A673 (cell line): Measurements from ENCODE around the gene EEF1AKMT3.
"Not testable (repeated sequence)": the region's sequence is repeated elsewhere in the genome, so short reads cannot be mapped to it uniquely, and the experiment has no call there.

Experiments used
- EZH2 ChIP-seq: fragments of 200-600 bp; sonication (generic); IDR thresholded peaks from 2 replicates; pipeline ENCODE4 v1.6.1; 2017; ENCODE audit warnings: borderline replicate concordance, low read depth, mild to moderate bottlenecking, mixed read lengths, antibody characterized with exemption, low read length; ENCODE audit not compliant: poor library complexity, severe bottlenecking
- TF ChIP-seq, protein P1 (sequence below): fragments of 300-800, 200-600 bp; sonication (generic); conservative IDR thresholded peaks from 2 replicates; pipeline ENCODE4 v1.5.1; 2017; ENCODE audit warnings: low read depth, mild to moderate bottlenecking, antibody characterized with exemption, low read length, moderate library complexity, mixed read lengths

DNA sequence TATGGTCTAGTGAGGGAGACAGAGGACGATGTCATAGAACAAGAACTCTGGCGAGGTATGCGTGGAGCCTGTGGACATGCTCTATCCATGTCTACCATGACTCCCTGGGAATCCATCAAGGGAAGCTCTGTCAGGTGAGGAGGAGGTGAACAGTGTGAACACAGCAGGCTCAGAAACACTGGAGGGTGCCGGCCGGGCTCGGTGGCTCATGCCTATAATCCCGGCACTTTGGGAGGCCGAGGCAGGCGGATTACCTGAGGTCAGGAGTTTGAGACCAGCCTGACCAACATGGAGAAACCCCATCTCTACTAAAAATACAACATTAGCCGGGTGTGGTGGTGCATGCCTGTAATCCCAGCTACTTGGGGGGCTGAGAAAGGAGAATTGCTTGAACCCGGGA is 2.2 kb downstream of the EEF1AKMT3 start:
- TF ChIP-seq, protein P1, sequence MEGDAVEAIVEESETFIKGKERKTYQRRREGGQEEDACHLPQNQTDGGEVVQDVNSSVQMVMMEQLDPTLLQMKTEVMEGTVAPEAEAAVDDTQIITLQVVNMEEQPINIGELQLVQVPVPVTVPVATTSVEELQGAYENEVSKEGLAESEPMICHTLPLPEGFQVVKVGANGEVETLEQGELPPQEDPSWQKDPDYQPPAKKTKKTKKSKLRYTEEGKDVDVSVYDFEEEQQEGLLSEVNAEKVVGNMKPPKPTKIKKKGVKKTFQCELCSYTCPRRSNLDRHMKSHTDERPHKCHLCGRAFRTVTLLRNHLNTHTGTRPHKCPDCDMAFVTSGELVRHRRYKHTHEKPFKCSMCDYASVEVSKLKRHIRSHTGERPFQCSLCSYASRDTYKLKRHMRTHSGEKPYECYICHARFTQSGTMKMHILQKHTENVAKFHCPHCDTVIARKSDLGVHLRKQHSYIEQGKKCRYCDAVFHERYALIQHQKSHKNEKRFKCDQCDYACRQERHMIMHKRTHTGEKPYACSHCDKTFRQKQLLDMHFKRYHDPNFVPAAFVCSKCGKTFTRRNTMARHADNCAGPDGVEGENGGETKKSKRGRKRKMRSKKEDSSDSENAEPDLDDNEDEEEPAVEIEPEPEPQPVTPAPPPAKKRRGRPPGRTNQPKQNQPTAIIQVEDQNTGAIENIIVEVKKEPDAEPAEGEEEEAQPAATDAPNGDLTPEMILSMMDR = not testable (repeated sequence)
- not testable (repeated sequence) for TF ChIP-seq EZH2
